RPMI8226 (cell line): ENCODE data around the gene ADGRG4.
"Not testable (repeated sequence)": the region's sequence is repeated elsewhere in the genome, so short reads cannot be mapped to it uniquely, and the experiment has no call there.

ENCODE experiments used
- DNase-seq: peaks from one replicate; pipeline ENCODE4 v3.0.0-alpha.2; 2015

The ADGRG4 gene

GRCh38 chrX:136395271-136395670, 94.5 kb downstream of the ADGRG4 start:
- DNase-seq = no peak

GRCh38 chrX:136397001-136397400, 96.2 kb downstream of the ADGRG4 start:
- DNase-seq = no peak

- no peak for DNase-seq
Observed at GRCh38 chrX:136405126-136405525, 104.4 kb downstream of the ADGRG4 start.

- no peak for DNase-seq
Observed at GRCh38 chrX:136417806-136418205, 117.0 kb downstream of the ADGRG4 start.

- DNase-seq = no peak
Observed at GRCh38 chrX:136421338-136421737, 120.6 kb downstream of the ADGRG4 start.

- no peak for DNase-seq
Observed at GRCh38 chrX:136423724-136424123, 123.0 kb downstream of the ADGRG4 start.

GRCh38 chrX:136425996-136426395, 125.2 kb downstream of the ADGRG4 start:
- no peak for DNase-seq

GRCh38 chrX:136431625-136432024, 130.9 kb downstream of the ADGRG4 start:
- DNase-seq = no peak

GRCh38 chrX:136437774-136438173, 137.0 kb downstream of the ADGRG4 start:
- no peak for DNase-seq

GRCh38 chrX:136438192-136438591, 137.4 kb downstream of the ADGRG4 start:
- DNase-seq = no peak

GRCh38 chrX:136445674-136446073, 144.9 kb downstream of the ADGRG4 start:
- not testable (repeated sequence) for DNase-seq

- DNase-seq = no peak
Observed at GRCh38 chrX:136446208-136446607, 145.4 kb downstream of the ADGRG4 start.

- no peak for DNase-seq
Observed at GRCh38 chrX:136447308-136447707, 146.5 kb downstream of the ADGRG4 start.

GRCh38 chrX:136447968-136448367, 147.2 kb downstream of the ADGRG4 start:
- no peak for DNase-seq

- DNase-seq = no peak
Observed at GRCh38 chrX:136450050-136450830, 149.5 kb downstream of the ADGRG4 start.

GRCh38 chrX:136452614-136453013, 151.9 kb downstream of the ADGRG4 start:
- DNase-seq = no peak

GRCh38 chrX:136453114-136453513, 152.4 kb downstream of the ADGRG4 start:
- DNase-seq = no peak

GRCh38 chrX:136453771-136454170, 153.0 kb downstream of the ADGRG4 start:
- no peak for DNase-seq

GRCh38 chrX:136456133-136456532, 155.4 kb downstream of the ADGRG4 start:
- no peak for DNase-seq

GRCh38 chrX:136457303-136457917, 156.6 kb downstream of the ADGRG4 start:
- DNase-seq = no peak

GRCh38 chrX:136464589-136464988, 163.8 kb downstream of the ADGRG4 start:
- no peak for DNase-seq
